ENCODE measurements around the gene STMN3. TPM values are rescaled to one million over a fixed set of nuclear protein-coding genes. Genes with fewer than 3 reads are reported as not detected.
A peak's percentile ranks its signal among the peaks of the same experiment; 100 is the strongest.

The STMN3 gene
- total and polyA plus RNA-seq, 3 donors from 2014 or later, result 8.4 to 16.5 (median 15.1) TPM

DNA sequence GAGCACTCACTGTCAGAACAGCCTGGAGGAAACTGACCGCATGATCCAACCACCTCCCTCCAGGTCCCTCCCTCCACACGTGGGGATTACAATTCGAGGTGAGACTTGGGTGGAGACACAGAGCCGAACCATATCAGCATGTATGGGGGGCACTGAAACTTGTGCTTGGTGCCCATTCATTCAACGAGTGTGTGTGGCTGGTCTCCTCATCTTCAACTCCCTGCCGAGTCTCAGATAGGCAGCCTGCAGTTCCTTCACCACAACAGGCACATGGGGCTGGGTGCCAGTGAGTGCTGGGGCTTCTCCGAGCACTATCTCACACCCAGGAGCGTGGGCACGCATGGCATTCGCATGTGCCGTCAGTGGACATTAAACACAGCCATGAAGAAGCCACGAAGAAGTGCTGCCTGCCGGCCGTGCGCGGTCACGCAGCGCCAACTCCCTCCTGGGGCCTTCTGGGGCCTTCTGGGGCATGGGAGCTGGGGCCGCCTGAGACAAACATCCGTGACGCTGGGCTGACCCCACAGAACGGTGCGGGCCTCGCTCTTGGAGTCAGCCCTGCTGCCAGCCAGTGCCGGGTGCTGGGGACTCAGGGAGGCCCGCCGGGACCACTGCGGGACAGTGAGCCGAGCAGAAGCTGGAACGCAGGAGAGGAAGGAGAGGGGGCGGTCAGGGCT lies 4.2 kb upstream of the STMN3 start:
- DNase-seq, result peak; percentile 42
- H3K27me3 ChIP-seq, result no peaks in the 10 kb centered on the region
- TF ChIP-seq POLR2A (IDR thresholded peaks at IDR 0.05) (no peak), CTCF (IDR thresholded peaks at IDR 0.05) (no peak)
- intact Hi-C loops (cut with DNase I; ENCODE audit: low total_unique reads), result no loop called here
- no peaks in the 10 kb centered on the region for H3K9me3 ChIP-seq
- peak overlapping the region; percentile 82 to 84 for H3K27ac ChIP-seq
- H3K36me3 ChIP-seq (ENCODE audit: low read depth, missing control alignments), result no peaks in the 10 kb centered on the region
- 16% methylated on average over 3 to 31 of the region's 31 CpGs for WGBS, 2 donors
- peaks cover 23% of the 10 kb centered on the region for H3K4me1 ChIP-seq
- H3K4me3 ChIP-seq, result peak overlapping the region; percentile 69

GRCh38 chr20:63656451-63656850 lies 3.2 kb upstream of the STMN3 start:
- H3K27me3 ChIP-seq, result no peaks in the 10 kb centered on the region
- peaks cover 27% of the 10 kb centered on the region for H3K4me1 ChIP-seq
- H3K4me3 ChIP-seq, result no peak overlapping the region
- H3K27ac ChIP-seq, result no peak overlapping the region
- no peaks in the 10 kb centered on the region for H3K9me3 ChIP-seq
- H3K36me3 ChIP-seq (ENCODE audit: low read depth, missing control alignments), result no peaks in the 10 kb centered on the region
- WGBS, 2 donors, result 86 to 94% methylated on average over 3 of the region's 3 CpGs
- no peak for DNase-seq
- TF ChIP-seq CTCF (IDR thresholded peaks at IDR 0.05) (no peak), POLR2A (IDR thresholded peaks at IDR 0.05) (no peak)
- intact Hi-C loops (cut with DNase I; ENCODE audit: low total_unique reads), result no loop called here

DNA sequence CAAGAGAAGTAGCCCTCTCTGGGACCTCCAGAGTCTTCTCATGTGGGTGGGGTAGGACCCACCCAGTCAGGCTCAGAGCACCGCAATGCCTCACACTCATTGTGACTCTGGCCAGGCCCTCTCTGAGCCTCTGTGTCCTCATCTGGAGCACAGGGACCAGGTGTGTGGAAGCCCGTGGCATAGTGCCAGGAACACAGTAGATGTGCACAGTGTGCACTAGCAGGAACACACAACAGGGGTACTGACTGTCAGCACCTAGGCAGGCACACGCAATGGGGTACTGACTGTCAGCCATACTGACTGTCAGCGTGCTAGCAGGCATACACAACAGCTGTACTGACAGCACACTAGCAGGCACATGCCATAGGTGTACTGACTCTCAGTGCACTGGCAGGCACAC lies 2.0 kb upstream of the STMN3 start:
- Histone ChIP-seq H3K27ac (no peak overlapping the region), H3K4me3 (no peak overlapping the region), H3K9me3 (no peaks in the 10 kb centered on the region), H3K4me1 (peaks cover 27% of the 10 kb centered on the region), H3K27me3 (no peaks in the 10 kb centered on the region), H3K36me3 (ENCODE audit: low read depth, missing control alignments) (no peaks in the 10 kb centered on the region)
- TF ChIP-seq POLR2A (IDR thresholded peaks at IDR 0.05), result no peak
- TF ChIP-seq CTCF (IDR thresholded peaks at IDR 0.05), result no peak
- WGBS, 2 donors, result 82 to 86% methylated on average over 3 to 4 of the region's 4 CpGs
- intact Hi-C loops (cut with DNase I; ENCODE audit: low total_unique reads), result no loop called here
- no peak for DNase-seq

DNA sequence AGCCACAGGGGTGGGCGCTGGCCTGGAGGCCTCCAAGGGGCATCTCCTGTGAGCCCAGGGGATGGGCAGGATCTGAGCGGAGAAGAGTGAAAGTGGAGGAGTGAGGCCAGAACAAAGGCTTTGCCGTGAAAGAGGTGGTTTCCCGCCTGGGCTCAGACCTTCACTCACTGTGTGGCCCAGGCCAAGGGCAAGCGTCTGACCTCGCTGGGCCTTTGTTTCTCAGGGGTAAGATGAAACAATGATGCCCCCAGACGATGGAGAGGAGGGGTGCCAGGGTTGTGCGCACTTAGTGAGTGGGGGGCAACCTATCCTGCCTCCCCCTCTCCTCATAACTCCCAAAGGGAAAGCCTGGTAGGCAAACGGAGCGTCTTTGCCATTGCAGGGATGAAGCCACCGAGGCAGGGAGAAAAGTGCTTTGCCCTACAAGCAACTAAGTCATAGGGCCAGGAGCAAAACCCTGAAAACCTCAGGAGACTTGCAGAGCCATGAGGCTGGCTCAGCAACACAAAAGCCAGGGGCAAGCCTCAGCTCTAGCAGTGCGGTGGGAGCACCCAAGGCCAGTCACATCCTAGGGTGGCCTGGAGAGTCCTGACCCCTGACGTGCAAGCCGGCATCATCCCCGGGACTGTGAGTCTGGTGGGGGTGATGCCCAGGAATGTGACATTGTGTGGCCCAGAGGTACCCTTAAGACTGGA lies 897 bp upstream of the STMN3 start:
- intact Hi-C loops (cut with DNase I; ENCODE audit: low total_unique reads), result no loop called here
- no peak for DNase-seq
- Histone ChIP-seq H3K4me1 (peaks cover 21% of the 10 kb centered on the region), H3K27ac (peak overlapping the region in 1 of 2 donors; percentile 53), H3K36me3 (ENCODE audit: low read depth, missing control alignments) (no peaks in the 10 kb centered on the region), H3K4me3 (peak overlapping the region in 1 of 2 donors; percentile 69), H3K27me3 (no peaks in the 10 kb centered on the region), H3K9me3 (no peaks in the 10 kb centered on the region)
- TF ChIP-seq CTCF (IDR thresholded peaks at IDR 0.05) (no peak), POLR2A (IDR thresholded peaks at IDR 0.05) (no peak)
- WGBS, 2 donors, result 37 to 38% methylated on average over 11 to 15 of the region's 15 CpGs

All from testis (tissue), 3 donors.